Pulmonary artery endothelial cell (primary cell): ENCODE measurements around the gene BAIAP2L1. TPM values are rescaled to one million over a fixed set of nuclear protein-coding genes. Genes with fewer than 3 reads are reported as not detected.

Experiments used
- DNase-seq: peaks from one replicate; pipeline ENCODE4 v3.0.0-alpha.2; 2011; ENCODE audit warnings: low read depth, low spot score
- total RNA-seq: library from RNA; depleted of rRNA; stranded (reverse); fragments of >200 nt; gene quantifications from 2 replicates; pipeline ENCODE4 v1.2.3, GENCODE V29; 2014

Gene BAIAP2L1
- total RNA-seq, 1 donor from 2014 or later = under 0.01 TPM

- DNase-seq = no peak
These were observed 41.5 kb downstream of the BAIAP2L1 start for GRCh38 chr7:98359395-98359794.

- DNase-seq = no peak
These were observed 42.2 kb downstream of the BAIAP2L1 start for GRCh38 chr7:98358706-98359105.

- DNase-seq = no peak
These were observed 43.1 kb downstream of the BAIAP2L1 start for GRCh38 chr7:98357751-98358161.

GRCh38 chr7:98355250-98355538 is 45.7 kb downstream of the BAIAP2L1 start:
- no peak for DNase-seq

- DNase-seq = peak; percentile 26
These were observed 46.2 kb downstream of the BAIAP2L1 start for GRCh38 chr7:98354511-98355249.

- no peak for DNase-seq
These were observed 46.8 kb downstream of the BAIAP2L1 start for GRCh38 chr7:98354052-98354451.

GRCh38 chr7:98352621-98353020 is 48.3 kb downstream of the BAIAP2L1 start:
- DNase-seq = no peak

- DNase-seq = no peak
These were observed 49.8 kb downstream of the BAIAP2L1 start for GRCh38 chr7:98351136-98351535.

GRCh38 chr7:98348726-98349474 is 52.0 kb downstream of the BAIAP2L1 start:
- no peak for DNase-seq

GRCh38 chr7:98346515-98347069 is 54.3 kb downstream of the BAIAP2L1 start:
- no peak for DNase-seq

GRCh38 chr7:98341106-98341505 is 59.8 kb downstream of the BAIAP2L1 start:
- no peak for DNase-seq

GRCh38 chr7:98339043-98339442 is 61.8 kb downstream of the BAIAP2L1 start:
- DNase-seq = no peak

GRCh38 chr7:98338441-98338840 is 62.4 kb downstream of the BAIAP2L1 start:
- DNase-seq = no peak

GRCh38 chr7:98335411-98335977 is 65.4 kb downstream of the BAIAP2L1 start:
- DNase-seq = no peak

- no peak for DNase-seq
These were observed 66.8 kb downstream of the BAIAP2L1 start for GRCh38 chr7:98334081-98334480.

GRCh38 chr7:98330926-98331529 is 69.9 kb downstream of the BAIAP2L1 start:
- DNase-seq = no peak

- DNase-seq = no peak
These were observed 71.0 kb downstream of the BAIAP2L1 start for GRCh38 chr7:98329791-98330373.

GRCh38 chr7:98329100-98329790 is 71.6 kb downstream of the BAIAP2L1 start:
- no peak for DNase-seq

- DNase-seq = no peak
These were observed 76.1 kb downstream of the BAIAP2L1 start for GRCh38 chr7:98324782-98325181.

GRCh38 chr7:98323597-98324322 is 77.1 kb downstream of the BAIAP2L1 start:
- no peak for DNase-seq
